GM12878 (cell line): ENCODE measurements around the gene SLC2A4. TPM values are rescaled to one million over a fixed set of nuclear protein-coding genes. Genes with fewer than 3 reads are reported as not detected.
A peak's percentile ranks its signal among the peaks of the same experiment; 100 is the strongest.

Experiments
- ATAC-seq: fragments of 200-7000 bp; cut with Tn5 transposase; 3 replicates; pipeline ENCODE4 v1.9.1; 2020; ENCODE audit warnings: mild to moderate bottlenecking, moderate library complexity
- BruUV-seq: library from RNA; stranded (reverse); fragments of 400-500 nt; replicated peaks from 2 replicates; lab custom pipeline; 2021; lab: Mats Ljungman, UMichigan
- CTCF ChIA-PET: fragments of 300-600 bp; sonication (Branson Sonifier 250); formaldehyde crosslinking; extraction: SDS; loops from one replicate; lab custom pipeline; 2021; ENCODE audit warnings: inconsistent platforms; lab: Yijun Ruan, JAX
- POLR2A ChIA-PET: fragments of 350-600 bp; formaldehyde crosslinking; extraction: SDS; loops from one replicate; lab custom pipeline; 2021; ENCODE audit warnings: inconsistent platforms; lab: Charles Lee
- RAD21 ChIA-PET: fragments of 300-600 bp; sonication (Branson Sonifier 250); formaldehyde crosslinking; loops from one replicate; lab custom pipeline; 2023; ENCODE audit warnings: antibody characterized with exemption; ENCODE audit not compliant: unreplicated experiment; lab: Charles Lee
- SMC1A ChIA-PET: fragments of 300-600 bp; sonication (Branson Sonifier 250); formaldehyde crosslinking; loops from one replicate; lab custom pipeline; 2023; ENCODE audit not compliant: unreplicated experiment, uncharacterized antibody; lab: Charles Lee
- DNase-seq: peaks from one replicate; pipeline ENCODE4 v3.0.0-alpha.2; 2011; ENCODE audit warnings: low read depth, low spot score
- FAIRE-seq: peaks from 3 replicates; lab custom pipeline; 2011; peaks lifted over from hg19 to GRCh38; lab: Jason Lieb, UNC
- H2AFZ ChIP-seq: 2 replicates; pipeline ENCODE4 v1.6.0; 2011; ENCODE audit warnings: low read depth, low read length, control low read depth; ENCODE audit not compliant: control insufficient read depth
- H3K27ac ChIP-seq: 2 replicates; pipeline ENCODE4 v1.5.1; 2011; ENCODE audit warnings: control low read depth; ENCODE audit not compliant: control insufficient read depth, insufficient read depth
- H3K27me3 ChIP-seq, 2 experiments: replicated peaks in 1 of 2; 2 replicates each; pipeline versions ENCODE4 v1.6.0 to v1.6.1; 2011; ENCODE audit warnings: low read length in 1 of 2; ENCODE audit not compliant: control insufficient read depth in 2 of 2, insufficient read depth in 2 of 2
- H3K36me3 ChIP-seq, 2 experiments: 2 replicates each; pipeline ENCODE4 v1.5.1; 2011; ENCODE audit warnings: low read length in 1 of 2; ENCODE audit not compliant: control insufficient read depth in 2 of 2, insufficient read depth in 2 of 2
- H3K4me1 ChIP-seq: 2 replicates; pipeline ENCODE4 v1.6.1; 2011; ENCODE audit warnings: mild to moderate bottlenecking, low read length, moderate library complexity, mixed read lengths; ENCODE audit not compliant: control insufficient read depth, insufficient read depth
- H3K4me2 ChIP-seq: 2 replicates; pipeline ENCODE4 v1.6.0; 2011; ENCODE audit warnings: control low read depth; ENCODE audit not compliant: control insufficient read depth, insufficient read depth
- H3K4me3 ChIP-seq: fragments of 200-600 bp; sonication (generic); 2 replicates; pipeline ENCODE4 v1.5.1; 2016
- H3K79me2 ChIP-seq: 2 replicates; pipeline ENCODE4 v1.6.0; 2011; ENCODE audit warnings: low read length; ENCODE audit not compliant: control insufficient read depth, insufficient read depth
- H3K9ac ChIP-seq: 2 replicates; pipeline ENCODE4 v1.8.0; 2011; ENCODE audit warnings: low read length, control low read depth, mixed read lengths; ENCODE audit not compliant: control insufficient read depth, insufficient read depth
- H3K9me3 ChIP-seq: replicated peaks from 3 replicates; pipeline ENCODE4 v1.5.1; 2011; ENCODE audit warnings: mild to moderate bottlenecking, low read length; ENCODE audit not compliant: control insufficient read depth, insufficient read depth
- H4K20me1 ChIP-seq: 2 replicates; pipeline ENCODE4 v1.6.0; 2011; ENCODE audit not compliant: control insufficient read depth, insufficient read depth
- CEBPB ChIP-seq, 2 experiments: fragments of 150-350 bp in 1 of 2; IDR thresholded peaks; 2 replicates each; pipeline ENCODE4 v1.6.1; 2012 to 2014; ENCODE audit warnings: low read depth in 2 of 2, low read length in 2 of 2, borderline replicate concordance in 1 of 2, inconsistent platforms in 1 of 2
- HCFC1 ChIP-seq: fragments of 150-350 bp; IDR thresholded peaks from 2 replicates; pipeline ENCODE4 v1.6.1; 2014; ENCODE audit warnings: low read length
- HDGF ChIP-seq: fragments of 450-650 bp; IDR thresholded peaks from 2 replicates; pipeline ENCODE4 v1.6.1; 2016; ENCODE audit warnings: antibody characterized with exemption
- LARP7 ChIP-seq: fragments of 450-650 bp; IDR thresholded peaks from 2 replicates; pipeline ENCODE4 v1.6.1; 2017; ENCODE audit warnings: mild to moderate bottlenecking
- POLR2AphosphoS2 ChIP-seq: IDR thresholded peaks from 2 replicates; pipeline ENCODE4 v1.6.1; 2011; ENCODE audit warnings: low read depth, mild to moderate bottlenecking, low read length, improper control_type of control experiment, moderate library complexity
- POU2F2 ChIP-seq: IDR thresholded peaks from 3 replicates; pipeline ENCODE4 v1.6.1; 2011; ENCODE audit warnings: low read depth, mild to moderate bottlenecking, low read length, borderline replicate concordance
- PRDM15 ChIP-seq: fragments of 450-650 bp; formaldehyde crosslinking; IDR thresholded peaks from 2 replicates; pipeline ENCODE4 v1.4.0; 2020; ENCODE audit warnings: mild to moderate bottlenecking, moderate library complexity
- STAT1 ChIP-seq: fragments of 450-650 bp; conservative IDR thresholded peaks from 2 replicates; pipeline ENCODE4 v1.6.1; 2014; ENCODE audit warnings: antibody characterized with exemption, mild to moderate bottlenecking
- SUPT20H ChIP-seq: IDR thresholded peaks from 2 replicates; pipeline ENCODE4 v1.6.1; 2011; ENCODE audit warnings: low read depth, mild to moderate bottlenecking, low read length, moderate library complexity, borderline replicate concordance; ENCODE audit not compliant: control insufficient read depth
- ZBTB4 ChIP-seq: fragments of 450-650 bp; formaldehyde crosslinking; IDR thresholded peaks from 2 replicates; pipeline ENCODE4 v1.4.0; 2022; ENCODE audit warnings: mild to moderate bottlenecking, moderate library complexity
- WGBS: methylation state at CpG from one replicate; pipeline ENCODE4 v1.1.6; 2016; ENCODE audit warnings: low lambda C conversion rate; ENCODE audit not compliant: insufficient replicate concordance, insufficient coverage; ENCODE audit errors: missing lambda C conversion rate; 5-methylcytosine and 5-hydroxymethylcytosine counted together
- in situ Hi-C: fragments of 300-500 bp; cut with MboI; formaldehyde crosslinking; loops from 9 replicates; pipeline ENCODE4 v1.14.3; 2018; ENCODE audit warnings: mixed read lengths
- intact Hi-C: fragments of 100-400 bp; cut with micrococcal nuclease; formaldehyde crosslinking; loops from one replicate; pipeline ENCODE4 v1.14.2; 2022; ENCODE audit not compliant: unreplicated experiment
- polyA plus RNA-seq, 11 experiments: library from polyadenylated mRNA; depleted of rRNA in 4 of 11; unstranded in 6 of 11; stranded (reverse) in 5 of 11; fragments of >200 nt; fragmentation: Nextera tagmentation in 4 of 11; fragmentation: Illumina TruSeq in 1 of 11; extraction: Ambion mirVana in 4 of 11; extraction: Trizol in 1 of 11; gene quantifications; 1 replicate in 1 of 11; 2 replicates in 10 of 11; pipeline versions ENCODE4 v1.2.1 to v1.2.3, GENCODE V29; 2011 to 2016; ENCODE audit warnings: inconsistent platforms in 2 of 11, missing spikeins in 2 of 11, low read depth in 1 of 11
- total RNA-seq, 4 experiments: library from RNA; depleted of rRNA in 3 of 4; stranded (reverse); fragments of >200 nt in 3 of 4; fragmentation: Illumina TruSeq in 1 of 4; extraction: Trizol in 1 of 4; gene quantifications; 2 replicates each; pipeline versions ENCODE4 v1.2.1 to v1.2.3, GENCODE V29; 2013 to 2021
- TF ChIP-seq, protein P1 (sequence below): fragments of 450-650 bp; IDR thresholded peaks from 2 replicates; pipeline ENCODE4 v1.6.1; 2017; ENCODE audit warnings: borderline replicate concordance
- TF ChIP-seq, protein P2 (sequence below): fragments of 450-650 bp; conservative IDR thresholded peaks from 2 replicates; pipeline ENCODE4 v1.6.1; 2017; ENCODE audit warnings: mild to moderate bottlenecking, moderate library complexity

Gene SLC2A4
- total and polyA plus RNA-seq, 10 of the 15 experiments (the other 5 are each of a cell fraction or from before 2014, with no cell fraction given), result 0.03 to 0.23 (median 0.04) TPM; not detected in 4

DNA sequence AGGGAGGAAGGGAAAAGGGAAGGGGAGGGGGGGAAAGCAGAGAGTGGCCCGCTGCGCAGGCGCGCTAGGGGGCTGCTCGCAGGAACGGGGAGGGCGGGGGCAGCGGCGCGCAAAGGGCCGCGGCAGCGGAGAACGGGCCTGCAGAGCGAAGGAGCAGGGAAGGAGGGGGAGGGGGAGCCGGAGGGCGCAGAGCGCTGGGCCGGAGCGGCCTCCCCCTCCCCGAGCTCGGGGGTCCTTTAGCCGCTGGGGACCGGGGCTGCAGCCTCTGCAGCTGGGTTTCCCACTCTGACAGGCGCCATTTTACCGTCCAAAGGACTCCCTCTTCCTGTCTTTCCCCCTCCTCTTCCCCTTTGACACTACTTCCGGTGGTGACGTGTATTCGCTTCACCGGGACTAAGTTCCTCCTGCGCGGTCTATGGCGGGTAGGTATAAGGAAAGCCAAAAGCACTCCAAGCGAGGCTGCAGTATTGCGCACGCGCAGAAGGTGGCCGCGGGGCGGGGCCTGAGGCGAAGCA lies 29.8 kb upstream of the SLC2A4 start, which contains the start of gene CTDNEP1:
Gene CTDNEP1, minus strand, starts transcription at position 74 of the 515 bp plus-strand sequence. CDS start 438 bp downstream, outside the sequence.
- Histone ChIP-seq H3K4me2 (peak within 1 kb of the TSS; percentile 89), H3K9ac (peak within 1 kb of the TSS; percentile 98), H3K9me3 (no peaks in the 10 kb centered on the region), H3K27me3 (no peaks in the 10 kb centered on the region), H3K36me3 (peaks cover 4 to 14% of the 10 kb centered on the region in 2 experiments; a peak in 3 of 4 replicates), H3K4me3 (peak within 1 kb of the TSS; percentile 90), H3K4me1 (peaks cover 10% of the 10 kb centered on the region), H4K20me1 (no peaks in the 10 kb centered on the region), H3K79me2 (peaks cover 56% of the 10 kb centered on the region), H2AFZ (peak within 1 kb of the TSS; percentile 87), H3K27ac (peak within 1 kb of the TSS; percentile 99)
- DNase-seq (peak; percentile 98), FAIRE-seq (peak; percentile 99), ATAC-seq (peak; percentile 93)
- no TSS peak for BruUV-seq
- in situ Hi-C loops (no loop called here), intact Hi-C loops (loop anchor here (2.0 kb wide), 1 partner anchor 37 kb away; no protein-coding TSS in a partner anchor)
- 1% methylated on average over 28 of the region's 41 CpGs for WGBS
- SMC1A ChIA-PET, result interaction anchor here (0.9 to 3.6 kb wide), 3 partner anchors 10 to 84 kb away, joined by 3 to 26 read pairs (median 4); partner anchors contain the start of genes ACAP1, GABARAP and PHF23
- RAD21 ChIA-PET, result interaction anchor here (1.6 to 2.0 kb wide), 3 partner anchors 10 to 31 kb away, joined by 5 to 11 read pairs (median 11); partner anchors contain the start of genes ACADVL, DLG4 and GABARAP
- CTCF ChIA-PET, result no interaction called here
- POLR2A ChIA-PET, result interaction anchor here (0.6 to 4.4 kb wide), 3 partner anchors 12 to 229 kb away, joined by 3 to 99 read pairs (median 29); partner anchors contain the start of genes ACADVL, DLG4, GABARAP and PHF23
- no peak for TF ChIP-seq ZBTB4
- TF ChIP-seq SUPT20H, result no peak
- TF ChIP-seq POU2F2, result no peak
- peak; percentile 55 for TF ChIP-seq HCFC1
- TF ChIP-seq CEBPB (IDR thresholded peaks at IDR 0.05; ENCODE audit: borderline replicate concordance in 1 of 2, low read depth in 2 of 2, low read length in 2 of 2), result no peak
- no peak for TF ChIP-seq HDGF
- TF ChIP-seq, protein P1, sequence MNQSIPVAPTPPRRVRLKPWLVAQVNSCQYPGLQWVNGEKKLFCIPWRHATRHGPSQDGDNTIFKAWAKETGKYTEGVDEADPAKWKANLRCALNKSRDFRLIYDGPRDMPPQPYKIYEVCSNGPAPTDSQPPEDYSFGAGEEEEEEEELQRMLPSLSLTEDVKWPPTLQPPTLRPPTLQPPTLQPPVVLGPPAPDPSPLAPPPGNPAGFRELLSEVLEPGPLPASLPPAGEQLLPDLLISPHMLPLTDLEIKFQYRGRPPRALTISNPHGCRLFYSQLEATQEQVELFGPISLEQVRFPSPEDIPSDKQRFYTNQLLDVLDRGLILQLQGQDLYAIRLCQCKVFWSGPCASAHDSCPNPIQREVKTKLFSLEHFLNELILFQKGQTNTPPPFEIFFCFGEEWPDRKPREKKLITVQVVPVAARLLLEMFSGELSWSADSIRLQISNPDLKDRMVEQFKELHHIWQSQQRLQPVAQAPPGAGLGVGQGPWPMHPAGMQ, result no peak
- TF ChIP-seq, protein P2, sequence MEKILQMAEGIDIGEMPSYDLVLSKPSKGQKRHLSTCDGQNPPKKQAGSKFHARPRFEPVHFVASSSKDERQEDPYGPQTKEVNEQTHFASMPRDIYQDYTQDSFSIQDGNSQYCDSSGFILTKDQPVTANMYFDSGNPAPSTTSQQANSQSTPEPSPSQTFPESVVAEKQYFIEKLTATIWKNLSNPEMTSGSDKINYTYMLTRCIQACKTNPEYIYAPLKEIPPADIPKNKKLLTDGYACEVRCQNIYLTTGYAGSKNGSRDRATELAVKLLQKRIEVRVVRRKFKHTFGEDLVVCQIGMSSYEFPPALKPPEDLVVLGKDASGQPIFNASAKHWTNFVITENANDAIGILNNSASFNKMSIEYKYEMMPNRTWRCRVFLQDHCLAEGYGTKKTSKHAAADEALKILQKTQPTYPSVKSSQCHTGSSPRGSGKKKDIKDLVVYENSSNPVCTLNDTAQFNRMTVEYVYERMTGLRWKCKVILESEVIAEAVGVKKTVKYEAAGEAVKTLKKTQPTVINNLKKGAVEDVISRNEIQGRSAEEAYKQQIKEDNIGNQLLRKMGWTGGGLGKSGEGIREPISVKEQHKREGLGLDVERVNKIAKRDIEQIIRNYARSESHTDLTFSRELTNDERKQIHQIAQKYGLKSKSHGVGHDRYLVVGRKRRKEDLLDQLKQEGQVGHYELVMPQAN, result no peak; the same call in 1 of the 2 replicates
- TF ChIP-seq POLR2AphosphoS2, result no peak
- TF ChIP-seq LARP7, result peak; percentile 38; the same call in 1 of the 2 replicates
- no peak for TF ChIP-seq STAT1
- TF ChIP-seq PRDM15 (CRISPR knock-in tag), result no peak
